Medulla oblongata (tissue), 1 donor: ENCODE data around the gene CALB2.

Experiments used
- DNase-seq: peaks from one replicate; pipeline ENCODE4 v3.0.0-alpha.2; 2015; ENCODE audit errors: extremely low spot score

Gene CALB2

GRCh38 chr16:71426069-71426879 lies 67.8 kb downstream of the CALB2 start:
- no peak for DNase-seq

- DNase-seq = no peak
Observed at GRCh38 chr16:71426880-71427615, 68.5 kb downstream of the CALB2 start.

GRCh38 chr16:71428385-71428784 lies 69.9 kb downstream of the CALB2 start:
- DNase-seq = no peak

GRCh38 chr16:71428883-71429282 lies 70.4 kb downstream of the CALB2 start:
- DNase-seq = no peak

- DNase-seq = no peak
Observed at GRCh38 chr16:71429581-71429980, 71.1 kb downstream of the CALB2 start.

- no peak for DNase-seq
Observed at GRCh38 chr16:71430744-71431143, 72.2 kb downstream of the CALB2 start.

- DNase-seq = no peak
Observed at GRCh38 chr16:71431176-71431575, 72.7 kb downstream of the CALB2 start.

GRCh38 chr16:71431991-71432390 lies 73.5 kb downstream of the CALB2 start:
- DNase-seq = no peak

GRCh38 chr16:71432906-71433305 lies 74.4 kb downstream of the CALB2 start:
- no peak for DNase-seq

- DNase-seq = no peak
Observed at GRCh38 chr16:71436473-71436872, 78.0 kb downstream of the CALB2 start.

GRCh38 chr16:71439523-71439922 lies 81.0 kb downstream of the CALB2 start:
- no peak for DNase-seq
